ENCODE data around the gene RC3H1. TPM values are rescaled to one million over a fixed set of nuclear protein-coding genes. Genes with fewer than 3 reads are reported as not detected.
"Not testable (repeated sequence)": the region's sequence is repeated elsewhere in the genome, so short reads cannot be mapped to it uniquely, and the experiment has no call there.

The RC3H1 gene
- total RNA-seq, 1 experiment from 2014 or later = 42.1 TPM

DNA sequence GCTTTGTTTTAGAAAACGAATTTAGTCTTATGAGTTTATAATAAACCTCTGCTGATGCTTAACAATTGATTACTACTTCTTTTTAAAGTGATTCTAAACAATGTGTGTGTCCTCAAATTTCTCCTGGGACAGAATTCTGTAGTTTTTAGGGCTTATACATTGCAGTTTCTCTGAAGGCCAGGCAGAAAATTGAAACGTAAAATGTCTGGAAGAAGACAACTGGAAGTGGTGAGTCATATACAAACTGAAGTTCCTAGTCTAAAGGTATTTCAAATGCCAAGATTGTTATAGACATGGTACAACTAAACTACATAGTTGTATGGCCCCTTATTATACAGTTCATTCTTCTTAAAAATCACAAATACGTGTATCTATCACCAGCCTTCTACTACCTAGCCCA lies 30.5 kb upstream of the RC3H1 start:
- BruUV-seq (replicated peaks) = no TSS peak
- Mint-ChIP-seq H3K36me3 (ENCODE audit: insufficient read depth, unreplicated experiment) (no peaks in the 10 kb centered on the region), H3K4me3 (ENCODE audit: low read depth, unreplicated experiment) (no peak overlapping the region)

DNA sequence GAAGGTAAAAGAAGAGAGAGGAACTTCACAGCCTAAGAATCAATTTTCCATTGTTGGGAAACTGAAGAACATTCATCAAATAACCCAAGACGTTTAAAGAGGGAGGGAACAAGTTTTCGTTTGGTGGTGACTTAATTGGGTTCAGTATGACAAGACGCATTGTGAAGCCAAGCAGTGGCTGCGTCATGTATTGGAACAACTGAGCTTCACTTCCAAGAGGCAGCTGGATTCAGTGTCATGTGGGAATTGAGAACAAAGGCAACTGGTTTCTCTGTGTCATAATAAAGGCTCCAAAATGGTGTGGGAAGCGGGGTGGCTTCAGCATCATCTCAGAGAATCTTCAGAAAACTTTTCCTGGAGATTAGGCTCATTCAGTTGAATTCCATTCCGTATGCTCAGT lies 29.8 kb upstream of the RC3H1 start:
- TF ChIP-seq, protein P1, sequence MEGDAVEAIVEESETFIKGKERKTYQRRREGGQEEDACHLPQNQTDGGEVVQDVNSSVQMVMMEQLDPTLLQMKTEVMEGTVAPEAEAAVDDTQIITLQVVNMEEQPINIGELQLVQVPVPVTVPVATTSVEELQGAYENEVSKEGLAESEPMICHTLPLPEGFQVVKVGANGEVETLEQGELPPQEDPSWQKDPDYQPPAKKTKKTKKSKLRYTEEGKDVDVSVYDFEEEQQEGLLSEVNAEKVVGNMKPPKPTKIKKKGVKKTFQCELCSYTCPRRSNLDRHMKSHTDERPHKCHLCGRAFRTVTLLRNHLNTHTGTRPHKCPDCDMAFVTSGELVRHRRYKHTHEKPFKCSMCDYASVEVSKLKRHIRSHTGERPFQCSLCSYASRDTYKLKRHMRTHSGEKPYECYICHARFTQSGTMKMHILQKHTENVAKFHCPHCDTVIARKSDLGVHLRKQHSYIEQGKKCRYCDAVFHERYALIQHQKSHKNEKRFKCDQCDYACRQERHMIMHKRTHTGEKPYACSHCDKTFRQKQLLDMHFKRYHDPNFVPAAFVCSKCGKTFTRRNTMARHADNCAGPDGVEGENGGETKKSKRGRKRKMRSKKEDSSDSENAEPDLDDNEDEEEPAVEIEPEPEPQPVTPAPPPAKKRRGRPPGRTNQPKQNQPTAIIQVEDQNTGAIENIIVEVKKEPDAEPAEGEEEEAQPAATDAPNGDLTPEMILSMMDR (IDR thresholded peaks at IDR 0.05; ENCODE audit: unreplicated experiment) = no peak
- BruUV-seq (replicated peaks) = no TSS peak
- CTCF ChIA-PET = interaction anchor here (0.7 kb wide), 1 partner anchor 696 kb away, joined by 4 read pairs; no protein-coding TSS in a partner anchor
- Mint-ChIP-seq H3K9me3 (ENCODE audit: low read depth, unreplicated experiment) (no peaks in the 10 kb centered on the region), H3K27me3 (ENCODE audit: unreplicated experiment) (no peaks in the 10 kb centered on the region), H3K36me3 (ENCODE audit: insufficient read depth, unreplicated experiment) (no peaks in the 10 kb centered on the region), H3K4me3 (ENCODE audit: low read depth, unreplicated experiment) (no peak overlapping the region), H3K27ac (ENCODE audit: unreplicated experiment) (no peak overlapping the region), H3K4me1 (ENCODE audit: low read depth, unreplicated experiment) (no peaks in the 10 kb centered on the region)
- no peak for DNase-seq
- intact Hi-C loops (cut with micrococcal nuclease; ENCODE audit: unreplicated experiment) = no loop called here

More for the DNA sequence above, 30.5 kb upstream of the RC3H1 start:
- H3K27ac Mint-ChIP-seq (ENCODE audit: unreplicated experiment) = no peak overlapping the region
- CTCF ChIA-PET = no interaction called here
- intact Hi-C loops (cut with micrococcal nuclease; ENCODE audit: unreplicated experiment) = no loop called here
- H3K27me3 Mint-ChIP-seq (ENCODE audit: unreplicated experiment) = no peaks in the 10 kb centered on the region
- no peak for DNase-seq
- H3K9me3 Mint-ChIP-seq (ENCODE audit: low read depth, unreplicated experiment) = no peaks in the 10 kb centered on the region
- TF ChIP-seq, protein P1 (IDR thresholded peaks at IDR 0.05; ENCODE audit: unreplicated experiment) = no peak
- no peaks in the 10 kb centered on the region for H3K4me1 Mint-ChIP-seq (ENCODE audit: low read depth, unreplicated experiment)

- TF ChIP-seq, protein P1 (IDR thresholded peaks at IDR 0.05; ENCODE audit: unreplicated experiment) = no peak
- Mint-ChIP-seq H3K4me3 (ENCODE audit: low read depth, unreplicated experiment) (no peak overlapping the region), H3K27ac (ENCODE audit: unreplicated experiment) (no peak overlapping the region), H3K36me3 (ENCODE audit: insufficient read depth, unreplicated experiment) (no peaks in the 10 kb centered on the region), H3K27me3 (ENCODE audit: unreplicated experiment) (no peaks in the 10 kb centered on the region), H3K9me3 (ENCODE audit: low read depth, unreplicated experiment) (no peaks in the 10 kb centered on the region), H3K4me1 (ENCODE audit: low read depth, unreplicated experiment) (no peaks in the 10 kb centered on the region)
- intact Hi-C loops (cut with micrococcal nuclease; ENCODE audit: unreplicated experiment) = no loop called here
- BruUV-seq (replicated peaks) = no TSS peak
- DNase-seq = no peak
- CTCF ChIA-PET = interaction anchor here (0.6 kb wide), 1 partner anchor 12 kb away, joined by 3 read pairs; no protein-coding TSS in a partner anchor
These were observed 27.4 kb upstream of the RC3H1 start for GRCh38 chr1:174049514-174049913.

DNA sequence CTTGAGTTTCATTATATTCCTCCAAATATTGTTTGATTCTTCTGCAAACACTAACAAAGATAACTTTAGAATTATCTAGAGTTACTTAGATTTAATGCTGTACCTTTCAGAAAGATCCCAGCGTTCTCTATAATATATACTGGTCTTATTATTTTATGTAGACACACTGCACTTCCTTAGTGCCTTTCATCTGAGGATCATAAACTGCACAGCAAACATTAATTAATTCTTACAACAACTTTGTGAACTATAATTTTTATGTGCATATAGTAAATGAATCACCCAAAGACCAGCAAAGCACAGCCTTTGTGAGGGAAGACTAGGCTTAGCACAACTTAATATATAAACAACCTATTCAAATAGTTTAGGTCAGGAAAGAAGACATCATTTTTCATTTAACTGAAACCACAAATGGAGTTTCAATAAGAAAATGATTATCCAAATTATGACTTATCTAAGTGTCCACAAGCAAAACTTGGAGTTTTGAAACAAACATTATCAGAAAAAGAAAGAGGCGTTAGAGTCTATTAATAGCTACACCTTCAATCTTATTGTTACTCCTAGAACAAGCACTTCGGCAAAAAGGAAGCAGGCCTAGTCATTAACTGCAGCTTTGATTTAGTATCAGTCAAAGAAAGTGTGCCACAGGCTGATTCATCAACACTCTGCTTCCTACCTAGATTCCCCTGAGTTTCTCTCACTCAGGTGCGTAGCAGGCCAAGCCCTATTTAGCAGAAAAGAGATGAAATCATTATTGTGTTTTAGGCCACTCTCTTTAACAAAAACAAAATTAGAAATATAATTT lies 22.5 kb upstream of the RC3H1 start:
- H3K4me1 Mint-ChIP-seq (ENCODE audit: low read depth, unreplicated experiment) = peaks cover 10% of the 10 kb centered on the region
- TF ChIP-seq, protein P1 (IDR thresholded peaks at IDR 0.05; ENCODE audit: unreplicated experiment) = no peak
- intact Hi-C loops (cut with micrococcal nuclease; ENCODE audit: unreplicated experiment) = no loop called here
- H3K27me3 Mint-ChIP-seq (ENCODE audit: unreplicated experiment) = no peaks in the 10 kb centered on the region
- no TSS peak for BruUV-seq (replicated peaks)
- CTCF ChIA-PET = no interaction called here
- no peaks in the 10 kb centered on the region for H3K9me3 Mint-ChIP-seq (ENCODE audit: low read depth, unreplicated experiment)
- H3K27ac Mint-ChIP-seq (ENCODE audit: unreplicated experiment) = no peak overlapping the region
- H3K36me3 Mint-ChIP-seq (ENCODE audit: insufficient read depth, unreplicated experiment) = no peaks in the 10 kb centered on the region
- no peak overlapping the region for H3K4me3 Mint-ChIP-seq (ENCODE audit: low read depth, unreplicated experiment)
- no peak for DNase-seq

DNA sequence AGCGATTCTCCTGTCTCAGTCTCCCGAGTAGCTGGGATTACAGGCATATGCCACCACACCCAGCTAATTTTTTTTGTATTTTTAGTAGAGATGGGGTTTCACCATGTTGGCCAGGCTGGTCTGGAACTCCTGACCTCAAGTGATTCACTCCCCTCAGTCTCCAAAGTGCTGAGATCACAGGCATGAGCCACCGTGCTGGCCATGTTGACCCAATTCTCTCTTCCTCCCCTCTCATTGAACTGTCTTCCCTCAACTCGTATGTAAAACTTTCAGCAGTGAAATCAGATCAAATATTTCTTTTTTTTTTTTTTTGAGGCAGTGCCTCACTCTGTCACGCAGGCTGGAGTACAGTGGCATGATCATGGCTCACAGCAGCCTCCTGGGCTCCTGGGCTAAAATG lies 20.4 kb upstream of the RC3H1 start:
- H3K9me3 Mint-ChIP-seq (ENCODE audit: low read depth, unreplicated experiment); H3K27me3 Mint-ChIP-seq (ENCODE audit: unreplicated experiment); DNase-seq; H3K4me1 Mint-ChIP-seq (ENCODE audit: low read depth, unreplicated experiment); H3K36me3 Mint-ChIP-seq (ENCODE audit: insufficient read depth, unreplicated experiment); H3K27ac Mint-ChIP-seq (ENCODE audit: unreplicated experiment); intact Hi-C loops (cut with micrococcal nuclease; ENCODE audit: unreplicated experiment); CTCF ChIA-PET; H3K4me3 Mint-ChIP-seq (ENCODE audit: low read depth, unreplicated experiment); BruUV-seq (replicated peaks): not testable (repeated sequence)
